NB4 (cell line): ENCODE measurements around the gene RNASE8.

ENCODE experiments used
- POLR2A ChIP-seq: IDR thresholded peaks from 2 replicates; pipeline ENCODE4 v1.6.1; 2011; ENCODE audit warnings: mild to moderate bottlenecking; ENCODE audit not compliant: insufficient read length; ENCODE audit errors: extremely low read depth
- TF ChIP-seq, protein P1 (sequence below): IDR thresholded peaks from one replicate; pipeline ENCODE4 v1.5.1; 2012; ENCODE audit warnings: low read depth, low read length

- TF ChIP-seq, protein P1, sequence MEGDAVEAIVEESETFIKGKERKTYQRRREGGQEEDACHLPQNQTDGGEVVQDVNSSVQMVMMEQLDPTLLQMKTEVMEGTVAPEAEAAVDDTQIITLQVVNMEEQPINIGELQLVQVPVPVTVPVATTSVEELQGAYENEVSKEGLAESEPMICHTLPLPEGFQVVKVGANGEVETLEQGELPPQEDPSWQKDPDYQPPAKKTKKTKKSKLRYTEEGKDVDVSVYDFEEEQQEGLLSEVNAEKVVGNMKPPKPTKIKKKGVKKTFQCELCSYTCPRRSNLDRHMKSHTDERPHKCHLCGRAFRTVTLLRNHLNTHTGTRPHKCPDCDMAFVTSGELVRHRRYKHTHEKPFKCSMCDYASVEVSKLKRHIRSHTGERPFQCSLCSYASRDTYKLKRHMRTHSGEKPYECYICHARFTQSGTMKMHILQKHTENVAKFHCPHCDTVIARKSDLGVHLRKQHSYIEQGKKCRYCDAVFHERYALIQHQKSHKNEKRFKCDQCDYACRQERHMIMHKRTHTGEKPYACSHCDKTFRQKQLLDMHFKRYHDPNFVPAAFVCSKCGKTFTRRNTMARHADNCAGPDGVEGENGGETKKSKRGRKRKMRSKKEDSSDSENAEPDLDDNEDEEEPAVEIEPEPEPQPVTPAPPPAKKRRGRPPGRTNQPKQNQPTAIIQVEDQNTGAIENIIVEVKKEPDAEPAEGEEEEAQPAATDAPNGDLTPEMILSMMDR = no peak
- TF ChIP-seq POLR2A = no peak
Observed at GRCh38 chr14:21030531-21030930, 27.1 kb upstream of the RNASE8 start.
